Loucy (cell line): Measurements from ENCODE around the gene CDADC1.

Experiments used
- EZH2phosphoT487 ChIP-seq: fragments of 200-600 bp; IDR thresholded peaks from 2 replicates; pipeline ENCODE4 v1.6.1; 2018; ENCODE audit warnings: antibody characterized with exemption, mild to moderate bottlenecking, moderate library complexity, borderline replicate concordance
- TF ChIP-seq, protein P1 (sequence below): fragments of 200-600 bp; sonication (generic); conservative IDR thresholded peaks from 2 replicates; pipeline ENCODE4 v1.5.1; 2014; ENCODE audit warnings: mild to moderate bottlenecking, antibody characterized with exemption, low read length

DNA sequence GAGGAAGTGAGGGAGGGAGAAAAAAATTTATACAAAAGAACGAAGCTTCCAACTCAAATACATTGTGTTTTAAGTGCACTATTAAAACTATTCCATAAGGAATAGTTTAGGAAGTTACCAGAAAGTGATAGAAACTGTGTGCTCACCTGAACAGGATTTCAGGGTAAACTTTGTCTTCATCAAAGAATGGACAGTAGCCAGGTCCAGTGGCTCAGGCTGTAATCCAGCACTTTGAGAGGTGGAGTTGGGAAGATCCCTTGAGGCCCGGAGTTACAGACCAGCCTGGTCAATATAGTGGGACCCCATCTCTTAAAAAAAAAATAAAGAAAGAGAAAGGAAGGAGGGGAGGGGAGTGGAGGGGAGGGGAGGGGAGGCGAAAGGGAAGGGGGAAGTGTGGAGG is 13.0 kb upstream of the CDADC1 start:
- TF ChIP-seq, protein P1, sequence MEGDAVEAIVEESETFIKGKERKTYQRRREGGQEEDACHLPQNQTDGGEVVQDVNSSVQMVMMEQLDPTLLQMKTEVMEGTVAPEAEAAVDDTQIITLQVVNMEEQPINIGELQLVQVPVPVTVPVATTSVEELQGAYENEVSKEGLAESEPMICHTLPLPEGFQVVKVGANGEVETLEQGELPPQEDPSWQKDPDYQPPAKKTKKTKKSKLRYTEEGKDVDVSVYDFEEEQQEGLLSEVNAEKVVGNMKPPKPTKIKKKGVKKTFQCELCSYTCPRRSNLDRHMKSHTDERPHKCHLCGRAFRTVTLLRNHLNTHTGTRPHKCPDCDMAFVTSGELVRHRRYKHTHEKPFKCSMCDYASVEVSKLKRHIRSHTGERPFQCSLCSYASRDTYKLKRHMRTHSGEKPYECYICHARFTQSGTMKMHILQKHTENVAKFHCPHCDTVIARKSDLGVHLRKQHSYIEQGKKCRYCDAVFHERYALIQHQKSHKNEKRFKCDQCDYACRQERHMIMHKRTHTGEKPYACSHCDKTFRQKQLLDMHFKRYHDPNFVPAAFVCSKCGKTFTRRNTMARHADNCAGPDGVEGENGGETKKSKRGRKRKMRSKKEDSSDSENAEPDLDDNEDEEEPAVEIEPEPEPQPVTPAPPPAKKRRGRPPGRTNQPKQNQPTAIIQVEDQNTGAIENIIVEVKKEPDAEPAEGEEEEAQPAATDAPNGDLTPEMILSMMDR: no peak
- TF ChIP-seq EZH2phosphoT487: no peak
